Measurements from ENCODE around the gene LRP5. TPM values are rescaled to one million over a fixed set of nuclear protein-coding genes. Genes with fewer than 3 reads are reported as not detected.

The LRP5 gene
- total RNA-seq, 1 experiment from 2014 or later: 48.8 TPM

- TF ChIP-seq GRHL2 (CRISPR knock-in tag; IDR thresholded peaks at IDR 0.05; ENCODE audit: insufficient replicate concordance, severe bottlenecking): no peak
- TF ChIP-seq TCF7 (CRISPR knock-in tag; IDR thresholded peaks at IDR 0.05; ENCODE audit: low read depth): no peak
- peak; percentile 95 for TF ChIP-seq SP1 (CRISPR knock-in tag; conservative IDR thresholded peaks at IDR 0.05)
- 0 out of 2 replicates have a peak, but pooled peaks have one; percentile 49 for TF ChIP-seq ZBTB43 (CRISPR knock-in tag; IDR thresholded peaks at IDR 0.05)
- peak; percentile 72; the same call in 1 of the 2 replicates for TF ChIP-seq MYBL2 (CRISPR knock-in tag; IDR thresholded peaks at IDR 0.05)
- TF ChIP-seq GABPB1 (CRISPR knock-in tag; IDR thresholded peaks at IDR 0.05): peak; percentile 75
- TF ChIP-seq ZNF416 (CRISPR knock-in tag; IDR thresholded peaks at IDR 0.05): no peak
- no peak for TF ChIP-seq IRF2 (CRISPR knock-in tag; IDR thresholded peaks at IDR 0.05; ENCODE audit: borderline replicate concordance, low read depth)
- no peak for TF ChIP-seq ERG (CRISPR knock-in tag; IDR thresholded peaks at IDR 0.05)
- 0 out of 2 replicates have a peak, but pooled peaks have one; percentile 36 for TF ChIP-seq FOXP4 (CRISPR knock-in tag; IDR thresholded peaks at IDR 0.05)
- no peak for TF ChIP-seq CDX4 (CRISPR knock-in tag; IDR thresholded peaks at IDR 0.05; ENCODE audit: borderline replicate concordance)
- no peak for TF ChIP-seq SOX15 (CRISPR knock-in tag; IDR thresholded peaks at IDR 0.05)
- no peak for TF ChIP-seq OVOL2 (CRISPR knock-in tag; IDR thresholded peaks at IDR 0.05; ENCODE audit: borderline replicate concordance)
- no peak for TF ChIP-seq ZSCAN18 (CRISPR knock-in tag; IDR thresholded peaks at IDR 0.05)
- no peak for TF ChIP-seq E2F1 (CRISPR knock-in tag; IDR thresholded peaks at IDR 0.05)
- no peak for TF ChIP-seq IRF1 (CRISPR knock-in tag; IDR thresholded peaks at IDR 0.05)
- TF ChIP-seq NFE2L1 (CRISPR knock-in tag; IDR thresholded peaks at IDR 0.05): peak; percentile 67; the same call in 1 of the 2 replicates
- no peak for TF ChIP-seq ZNF425 (CRISPR knock-in tag; conservative IDR thresholded peaks at IDR 0.05)
- TF ChIP-seq ZNF671 (CRISPR knock-in tag; IDR thresholded peaks at IDR 0.05): no peak
- TF ChIP-seq E2F4 (CRISPR knock-in tag; IDR thresholded peaks at IDR 0.05; ENCODE audit: borderline replicate concordance, low read depth): 0 out of 2 replicates have a peak, but pooled peaks have one; percentile 14
Observed at GRCh38 chr11:68271781-68272608, 40.4 kb upstream of the LRP5 start, which contains the start of gene C11orf24 (continued).

Data from WTC11 (cell line).